ENCODE data around the gene UPK3BL1. TPM values are rescaled to one million over a fixed set of nuclear protein-coding genes. Genes with fewer than 3 reads are reported as not detected.
"Not testable (repeated sequence)": the region's sequence is repeated elsewhere in the genome, so short reads cannot be mapped to it uniquely, and the experiment has no call there.

Gene UPK3BL1
- total RNA-seq, 1 donor from 2014 or later, result 17.9 TPM

DNA sequence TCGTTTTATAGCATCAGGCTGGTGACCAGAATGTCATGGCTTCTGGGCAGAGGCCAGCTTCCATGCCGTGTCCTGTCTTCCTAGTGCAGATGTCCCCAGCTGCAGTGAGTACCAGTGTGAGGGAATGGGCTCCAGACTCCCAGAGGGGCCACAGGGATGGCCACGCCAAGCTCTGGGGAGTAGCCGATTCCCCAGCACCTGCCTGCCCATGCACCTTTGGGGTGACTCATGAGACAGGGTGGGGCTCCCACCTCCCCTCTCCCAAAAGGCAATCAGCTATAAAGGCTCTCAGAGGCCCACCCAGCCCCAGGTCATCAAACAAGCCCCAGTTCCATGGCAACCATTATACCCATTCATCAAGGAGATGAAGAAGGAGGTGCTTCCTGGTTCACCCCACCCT, 7.3 kb upstream of the UPK3BL1 start, which contains the start of gene SPDYE2B:
Gene SPDYE2B, plus strand, starts transcription at position 396 of the 400 bp plus-strand sequence. CDS start 2,030 bp downstream, outside the sequence.
- not testable (repeated sequence) for H3K4me3 ChIP-seq (ENCODE audit: low read depth, low read length); H3K27me3 ChIP-seq (ENCODE audit: control insufficient read depth, insufficient read depth, low read length); H3K36me3 ChIP-seq (ENCODE audit: control insufficient read depth, insufficient read depth, low read length); DNase-seq (ENCODE audit: low read depth)

DNA sequence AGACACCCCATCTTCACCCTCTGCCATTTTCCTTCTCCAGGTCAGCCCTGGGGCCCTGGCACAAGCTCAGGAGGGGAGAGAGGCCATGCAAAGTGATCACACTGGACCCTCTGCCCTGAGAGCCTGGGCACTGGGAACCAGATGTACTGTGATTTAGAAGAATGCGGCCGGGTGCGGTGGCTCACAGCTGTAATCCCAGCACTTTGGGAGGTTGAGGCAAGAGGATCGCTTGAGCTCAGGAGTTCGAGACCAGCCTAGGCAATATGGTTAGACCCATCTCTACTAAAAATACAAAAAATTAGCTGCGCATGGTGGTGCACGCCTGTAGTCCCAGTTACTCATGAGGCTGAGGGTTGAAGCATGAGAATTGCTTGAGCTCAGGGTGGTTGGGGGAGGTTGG, 5.2 kb upstream of the UPK3BL1 start:
- H3K27me3 ChIP-seq (ENCODE audit: control insufficient read depth, insufficient read depth, low read length); H3K36me3 ChIP-seq (ENCODE audit: control insufficient read depth, insufficient read depth, low read length); H3K4me3 ChIP-seq (ENCODE audit: low read depth, low read length); DNase-seq (ENCODE audit: low read depth): not testable (repeated sequence)

DNA sequence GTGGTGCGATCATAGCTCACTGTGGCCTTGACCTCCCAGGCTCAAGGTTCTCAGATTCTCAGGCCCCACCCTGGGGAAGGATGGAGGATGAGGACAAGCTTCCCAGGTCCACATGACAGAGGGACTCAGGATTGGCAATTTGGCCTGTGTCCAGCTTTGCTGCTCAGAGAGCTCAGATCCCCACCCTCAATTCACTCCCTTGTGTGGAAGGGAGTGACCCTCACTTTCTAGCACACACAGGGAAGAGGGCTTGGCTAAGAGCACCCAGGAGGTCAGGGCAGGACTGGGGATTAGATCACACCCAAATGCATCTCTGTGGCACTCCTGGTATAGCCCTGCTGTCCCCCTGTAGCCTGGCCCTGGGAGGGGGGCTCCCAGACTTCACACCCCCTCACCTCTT, 813 bp upstream of the UPK3BL1 start:
- DNase-seq (ENCODE audit: low read depth), result not testable (repeated sequence)

DNA sequence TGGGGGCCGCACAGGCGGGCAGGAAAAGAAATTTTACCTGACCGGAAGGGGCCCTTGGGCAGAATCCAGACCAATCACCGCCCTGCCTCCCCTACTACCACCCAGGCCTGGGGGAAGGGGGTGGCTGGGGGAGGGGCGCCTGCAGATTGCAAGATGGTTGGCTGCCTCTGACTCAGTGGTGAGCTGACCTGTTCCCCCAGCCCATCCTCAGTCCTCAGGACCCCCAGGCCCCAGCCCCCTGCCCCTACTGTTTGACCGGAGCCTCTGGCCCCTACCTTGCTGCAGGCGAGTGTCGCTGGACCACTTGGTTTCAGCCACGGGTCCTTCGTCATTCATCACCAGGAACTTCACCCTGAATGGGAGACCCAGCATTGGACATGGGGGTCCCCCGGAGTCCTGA, 3.7 kb downstream of the UPK3BL1 start:
- H3K27me3 ChIP-seq (ENCODE audit: control insufficient read depth, insufficient read depth, low read length); DNase-seq (ENCODE audit: low read depth); H3K4me3 ChIP-seq (ENCODE audit: low read depth, low read length); H3K36me3 ChIP-seq (ENCODE audit: control insufficient read depth, insufficient read depth, low read length): not testable (repeated sequence)

More for the DNA sequence above, 813 bp upstream of the UPK3BL1 start:
- not testable (repeated sequence) for H3K27me3 ChIP-seq (ENCODE audit: control insufficient read depth, insufficient read depth, low read length); H3K36me3 ChIP-seq (ENCODE audit: control insufficient read depth, insufficient read depth, low read length); H3K4me3 ChIP-seq (ENCODE audit: low read depth, low read length)

DNA sequence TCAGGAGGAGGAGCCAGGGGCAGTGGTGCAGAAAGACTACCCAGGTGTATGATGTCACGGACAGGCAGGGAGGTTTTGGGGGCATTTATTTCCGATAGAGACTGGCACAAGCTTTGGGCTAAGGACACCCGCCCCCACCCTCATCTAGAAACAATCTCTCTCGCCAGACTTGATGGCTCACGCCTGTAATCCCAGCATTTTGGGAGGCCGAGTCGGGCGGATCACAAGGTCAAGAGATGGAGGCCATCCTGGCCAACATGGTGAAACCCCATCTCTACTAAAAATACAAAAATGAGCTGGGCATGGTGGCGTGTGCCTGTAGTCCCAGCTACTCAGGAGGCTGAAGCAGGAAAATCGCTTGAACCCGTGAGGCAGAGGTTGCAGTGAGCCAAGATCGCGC, 5.6 kb downstream of the UPK3BL1 start:
- not testable (repeated sequence) for DNase-seq (ENCODE audit: low read depth); H3K36me3 ChIP-seq (ENCODE audit: control insufficient read depth, insufficient read depth, low read length); H3K27me3 ChIP-seq (ENCODE audit: control insufficient read depth, insufficient read depth, low read length); H3K4me3 ChIP-seq (ENCODE audit: low read depth, low read length)

DNA sequence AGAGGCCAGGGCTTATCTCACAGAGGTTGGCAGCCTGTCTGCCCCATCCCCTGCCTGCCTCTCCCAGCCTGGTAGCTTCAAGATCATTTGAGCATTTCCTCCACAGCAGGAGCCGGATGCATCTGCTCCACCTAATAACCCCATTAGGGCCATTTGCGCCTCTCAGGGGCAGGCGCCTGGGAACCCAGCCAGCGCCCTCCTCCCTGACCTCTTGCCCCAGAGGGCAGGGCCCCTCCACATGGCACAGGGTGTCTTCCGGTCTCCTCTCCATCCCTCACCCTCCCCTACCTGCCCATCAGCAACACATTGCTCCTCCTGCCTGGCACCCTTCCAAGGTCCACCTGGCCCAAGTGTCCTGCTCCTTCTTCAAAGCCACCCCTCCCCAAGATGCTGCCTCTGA, 7.2 kb downstream of the UPK3BL1 start:
- H3K4me3 ChIP-seq (ENCODE audit: low read depth, low read length); H3K27me3 ChIP-seq (ENCODE audit: control insufficient read depth, insufficient read depth, low read length); H3K36me3 ChIP-seq (ENCODE audit: control insufficient read depth, insufficient read depth, low read length); DNase-seq (ENCODE audit: low read depth): not testable (repeated sequence)

DNA sequence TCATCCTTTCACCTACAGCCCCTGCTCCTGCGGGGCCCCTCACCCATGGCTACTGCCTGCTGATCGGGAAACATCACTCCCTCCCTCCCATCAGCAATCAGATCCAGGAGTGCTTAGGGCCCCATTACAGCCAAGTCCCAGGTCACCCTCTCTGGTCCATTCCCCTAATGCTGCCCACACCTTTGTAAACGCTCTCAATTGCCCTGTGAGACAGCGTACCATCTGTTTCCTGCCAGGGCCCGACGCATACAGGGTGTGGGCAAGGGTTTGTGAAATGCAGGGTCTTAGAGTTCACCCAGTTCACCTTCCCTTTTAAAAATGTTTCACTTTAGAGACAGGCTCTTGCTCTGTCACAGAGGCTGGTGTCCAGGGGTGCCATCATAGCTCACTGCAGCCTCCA, 8.3 kb downstream of the UPK3BL1 start:
- DNase-seq (ENCODE audit: low read depth); H3K4me3 ChIP-seq (ENCODE audit: low read depth, low read length); H3K36me3 ChIP-seq (ENCODE audit: control insufficient read depth, insufficient read depth, low read length); H3K27me3 ChIP-seq (ENCODE audit: control insufficient read depth, insufficient read depth, low read length): not testable (repeated sequence)

DNA sequence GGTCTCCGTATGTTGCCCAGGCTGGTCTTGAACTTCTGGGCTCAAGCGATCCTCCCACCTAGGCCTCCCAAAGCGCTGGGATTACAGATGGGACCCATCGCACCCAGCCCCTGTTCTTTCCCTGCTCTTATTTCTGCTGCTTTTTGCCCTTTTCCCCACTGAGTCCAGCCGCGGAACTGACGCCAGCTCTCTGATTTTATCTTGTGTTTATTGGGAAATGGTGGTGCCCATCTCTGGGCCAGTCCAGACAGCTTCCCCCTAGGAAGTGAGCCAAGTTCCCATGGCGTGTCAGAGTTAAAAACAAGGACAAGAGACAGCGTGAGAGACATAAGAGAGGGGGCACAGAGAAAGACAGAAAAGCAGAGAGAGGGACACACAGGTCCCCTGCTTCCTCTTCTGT, 12.0 kb downstream of the UPK3BL1 start:
- H3K36me3 ChIP-seq (ENCODE audit: control insufficient read depth, insufficient read depth, low read length); H3K27me3 ChIP-seq (ENCODE audit: control insufficient read depth, insufficient read depth, low read length); H3K4me3 ChIP-seq (ENCODE audit: low read depth, low read length); DNase-seq (ENCODE audit: low read depth): not testable (repeated sequence)

DNA sequence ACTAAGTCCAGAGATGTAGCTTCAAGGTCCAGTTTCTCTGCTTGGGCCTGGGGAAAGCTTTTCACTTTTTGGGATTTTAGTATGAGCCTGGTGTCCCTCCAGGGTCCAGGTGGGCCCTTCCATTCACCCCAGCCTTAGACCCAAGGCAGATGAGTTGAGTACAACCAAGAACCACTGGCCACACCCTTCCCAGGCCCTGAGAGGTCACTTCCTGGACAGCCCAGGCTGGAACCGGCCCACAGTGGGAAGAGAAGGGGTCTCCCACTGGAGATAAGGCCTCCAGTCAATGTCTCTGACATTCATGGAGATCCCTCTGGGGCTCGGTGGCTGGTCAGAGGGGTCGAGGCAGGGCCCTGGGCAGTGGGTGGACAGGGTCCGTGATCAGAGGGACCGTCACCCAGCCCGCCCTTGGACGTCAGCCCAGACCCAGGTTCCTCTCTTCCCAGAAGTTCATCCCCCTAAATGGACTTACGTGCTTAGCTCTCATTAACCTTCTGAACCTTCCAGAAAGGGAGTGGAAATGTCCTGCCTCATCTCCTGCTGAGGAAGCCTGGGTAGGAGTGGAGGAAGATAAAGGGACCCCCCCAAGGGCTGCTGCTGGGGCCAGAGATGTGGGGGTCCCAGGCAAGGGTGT, 15.2 kb downstream of the UPK3BL1 start:
- H3K36me3 ChIP-seq (ENCODE audit: control insufficient read depth, insufficient read depth, low read length); DNase-seq (ENCODE audit: low read depth); H3K27me3 ChIP-seq (ENCODE audit: control insufficient read depth, insufficient read depth, low read length); H3K4me3 ChIP-seq (ENCODE audit: low read depth, low read length): not testable (repeated sequence)

DNA sequence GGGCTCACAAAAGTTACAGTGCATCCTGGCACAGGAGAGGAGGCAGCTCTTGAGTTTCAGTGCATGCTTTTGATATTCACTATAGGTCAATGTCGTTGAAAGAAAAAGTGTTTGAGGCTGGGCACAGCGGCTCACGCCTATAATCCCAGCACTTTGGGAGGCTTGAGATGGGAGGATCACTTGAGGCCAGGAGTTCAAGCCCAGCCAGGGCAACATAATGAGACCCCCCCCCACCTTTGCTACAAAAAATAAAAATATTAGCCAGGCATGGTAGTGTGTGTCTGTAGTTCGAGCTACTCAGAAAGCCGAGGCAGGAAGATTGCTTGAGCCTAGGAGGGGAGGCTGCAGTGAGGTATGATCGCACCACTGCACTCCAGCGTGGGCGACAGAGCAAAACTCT, 24.5 kb downstream of the UPK3BL1 start:
- H3K27me3 ChIP-seq (ENCODE audit: control insufficient read depth, insufficient read depth, low read length); H3K4me3 ChIP-seq (ENCODE audit: low read depth, low read length); H3K36me3 ChIP-seq (ENCODE audit: control insufficient read depth, insufficient read depth, low read length); DNase-seq (ENCODE audit: low read depth): not testable (repeated sequence)

DNA sequence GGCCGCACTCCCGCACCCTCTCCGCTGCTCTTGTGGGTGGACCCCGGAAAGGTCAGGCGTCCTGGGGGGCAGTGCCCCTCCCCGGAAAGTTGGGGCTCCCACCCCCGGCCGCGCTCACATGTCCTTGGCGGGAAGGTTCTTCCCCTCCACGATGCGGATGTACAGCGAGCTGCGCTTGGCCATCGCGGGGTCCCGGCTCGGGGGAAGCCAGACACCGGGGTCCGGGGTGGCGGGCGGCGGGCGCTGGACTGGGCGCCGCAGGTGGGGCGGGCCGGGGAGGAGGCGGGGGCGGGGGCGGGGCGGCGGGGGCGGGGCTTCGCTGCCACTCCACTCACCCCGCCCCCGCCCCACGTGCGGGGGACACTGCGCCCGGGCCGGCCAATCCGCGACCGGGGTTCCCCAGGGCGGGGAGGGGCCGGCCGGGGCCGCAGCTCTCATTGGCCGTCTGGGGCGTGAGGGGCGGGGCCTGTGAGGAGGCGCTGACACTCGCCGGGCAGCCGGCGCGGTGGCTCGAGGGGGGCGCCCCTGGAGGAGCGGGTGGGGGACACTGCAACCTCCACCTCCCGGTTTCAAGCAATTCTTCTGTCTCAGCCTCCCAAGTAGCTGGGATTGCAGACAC, 26.0 kb downstream of the UPK3BL1 start, which contains the start of gene RASA4:
Gene RASA4, minus strand, starts transcription at position 250 of the 619 bp plus-strand sequence. Its CDS starts 67 bp downstream, at position 183.
- not testable (repeated sequence) for DNase-seq (ENCODE audit: low read depth); H3K36me3 ChIP-seq (ENCODE audit: control insufficient read depth, insufficient read depth, low read length); H3K27me3 ChIP-seq (ENCODE audit: control insufficient read depth, insufficient read depth, low read length)
- H3K4me3 ChIP-seq (ENCODE audit: low read depth, low read length), result peak within 1 kb of the TSS; percentile 34

DNA sequence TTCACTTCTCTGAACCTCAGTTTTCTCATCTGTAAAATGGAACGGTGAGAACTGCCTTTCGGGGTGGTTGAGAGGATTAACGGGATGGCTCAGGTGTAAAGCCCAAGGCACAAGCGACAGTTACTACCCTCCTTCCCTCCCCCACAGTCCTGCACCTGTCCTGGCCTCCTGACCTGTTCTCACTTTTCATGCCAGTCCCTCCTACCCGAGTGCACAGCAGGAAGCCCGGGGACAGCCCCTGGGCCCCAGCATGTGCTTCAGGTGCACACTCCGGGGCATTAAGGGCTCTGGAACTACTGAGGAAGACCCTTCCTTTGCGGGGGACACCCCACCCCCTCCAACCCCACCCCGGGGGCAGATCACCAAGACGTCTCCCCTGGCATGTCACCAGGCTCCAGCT, 26.7 kb downstream of the UPK3BL1 start:
- H3K27me3 ChIP-seq (ENCODE audit: control insufficient read depth, insufficient read depth, low read length); DNase-seq (ENCODE audit: low read depth); H3K4me3 ChIP-seq (ENCODE audit: low read depth, low read length); H3K36me3 ChIP-seq (ENCODE audit: control insufficient read depth, insufficient read depth, low read length): not testable (repeated sequence)

DNA sequence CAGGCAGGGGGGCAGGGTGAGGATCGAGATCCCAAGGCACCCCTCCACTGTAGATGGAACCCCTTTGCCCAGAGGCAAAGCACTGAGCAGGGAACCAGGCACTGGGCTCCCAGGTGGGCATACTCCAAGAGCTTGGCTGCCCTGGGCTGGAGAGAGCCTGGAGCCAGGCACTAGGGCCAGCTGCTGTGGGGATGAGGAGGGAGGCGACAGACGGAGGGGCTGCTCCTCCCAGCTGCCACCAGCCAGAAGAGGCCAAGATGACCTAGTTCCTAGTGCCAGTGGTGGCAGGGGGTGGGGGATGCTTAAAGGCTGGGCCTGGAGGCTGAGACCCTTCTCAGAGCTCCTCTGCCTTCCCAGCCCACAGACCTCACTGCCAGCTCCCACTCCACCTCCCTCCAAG, 27.7 kb downstream of the UPK3BL1 start:
- H3K36me3 ChIP-seq (ENCODE audit: control insufficient read depth, insufficient read depth, low read length); DNase-seq (ENCODE audit: low read depth); H3K4me3 ChIP-seq (ENCODE audit: low read depth, low read length); H3K27me3 ChIP-seq (ENCODE audit: control insufficient read depth, insufficient read depth, low read length): not testable (repeated sequence)

DNA sequence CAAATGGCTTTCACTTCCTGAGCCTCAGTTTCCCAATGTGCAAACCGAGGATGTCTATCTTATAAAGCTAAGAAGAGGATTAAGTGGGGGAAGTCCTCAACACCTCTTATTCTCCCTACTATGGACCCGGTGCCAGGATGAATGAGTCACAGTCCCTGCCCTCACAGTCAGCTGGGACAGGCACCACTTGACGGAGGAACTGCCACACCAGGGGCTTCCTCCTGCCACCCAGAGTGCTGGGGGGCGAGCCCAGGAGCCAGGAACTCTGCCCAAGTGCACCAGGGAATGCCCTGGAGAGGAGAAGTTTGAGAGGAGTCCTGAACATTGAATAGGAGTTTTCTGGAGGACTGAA, 28.3 kb downstream of the UPK3BL1 start:
- H3K36me3 ChIP-seq (ENCODE audit: control insufficient read depth, insufficient read depth, low read length); DNase-seq (ENCODE audit: low read depth); H3K4me3 ChIP-seq (ENCODE audit: low read depth, low read length): not testable (repeated sequence)

DNA sequence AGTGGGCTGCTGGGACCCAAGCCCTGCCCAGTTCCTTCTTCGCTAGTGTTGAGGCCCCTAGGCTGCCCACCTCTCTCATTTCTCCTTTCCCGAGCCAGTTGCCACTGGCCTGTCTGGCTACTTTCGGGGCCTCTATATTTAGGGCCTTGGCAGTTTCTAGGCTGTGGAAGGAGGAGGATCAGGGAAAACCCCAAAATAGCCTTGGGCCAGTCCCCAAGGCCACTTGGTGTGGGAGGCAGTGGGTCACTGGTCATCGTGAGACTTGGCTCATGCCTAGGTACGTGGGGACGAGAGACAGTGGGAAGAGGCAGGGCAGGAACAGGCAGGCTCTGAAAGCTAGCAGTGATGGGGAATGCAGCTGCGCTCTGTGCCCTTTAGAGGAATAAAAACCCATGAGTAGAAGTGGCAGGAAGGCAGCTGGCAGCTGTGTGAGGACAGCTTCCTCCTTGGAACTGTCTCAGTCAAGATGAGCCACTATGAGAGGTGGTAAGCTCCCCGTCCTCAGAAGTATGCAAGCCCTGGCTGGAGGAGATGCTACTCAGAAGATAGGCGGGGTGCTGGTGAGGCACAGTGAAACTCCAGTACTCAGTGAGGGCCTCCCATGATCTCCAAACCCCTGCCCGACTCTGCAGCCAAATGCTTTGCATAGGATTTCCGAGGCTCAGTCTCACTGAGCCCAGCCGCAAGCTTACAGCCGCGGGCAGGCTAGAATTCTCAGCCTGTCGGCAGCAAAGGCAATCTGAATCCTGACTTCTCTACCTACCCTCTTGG, 28.8 kb downstream of the UPK3BL1 start:
- not testable (repeated sequence) for H3K36me3 ChIP-seq (ENCODE audit: control insufficient read depth, insufficient read depth, low read length); H3K4me3 ChIP-seq (ENCODE audit: low read depth, low read length); H3K27me3 ChIP-seq (ENCODE audit: control insufficient read depth, insufficient read depth, low read length); DNase-seq (ENCODE audit: low read depth)

More for the DNA sequence above, 28.3 kb downstream of the UPK3BL1 start:
- H3K27me3 ChIP-seq (ENCODE audit: control insufficient read depth, insufficient read depth, low read length), result not testable (repeated sequence)

Data from kidney epithelial cell (primary cell).